HFFc6 (cell line): ENCODE measurements around the gene SOCS7. TPM values are rescaled to one million over a fixed set of nuclear protein-coding genes. Genes with fewer than 3 reads are reported as not detected.

Experiments
- DNase-seq: peaks from one replicate; pipeline ENCODE4 v3.0.0-alpha.2; 2018
- H3K27ac Mint-ChIP-seq: 2 replicates; pipeline ENCODE4 v1.8.0; 2020; ENCODE audit warnings: mild to moderate bottlenecking, mixed read lengths
- H3K27me3 Mint-ChIP-seq: 2 replicates; pipeline ENCODE4 v1.8.0; 2021; ENCODE audit warnings: mild to moderate bottlenecking, moderate library complexity, mixed read lengths; ENCODE audit not compliant: insufficient read depth
- H3K36me3 Mint-ChIP-seq: 2 replicates; pipeline ENCODE4 v1.8.0; 2021; ENCODE audit warnings: low read depth, mixed read lengths
- H3K4me1 Mint-ChIP-seq: 2 replicates; pipeline ENCODE4 v1.8.0; 2020; ENCODE audit warnings: low read depth, mixed read lengths
- H3K4me3 Mint-ChIP-seq: 2 replicates; pipeline ENCODE4 v1.8.0; 2020; ENCODE audit warnings: mild to moderate bottlenecking, moderate library complexity, mixed read lengths
- H3K9me3 Mint-ChIP-seq: 2 replicates; pipeline ENCODE4 v1.8.0; 2020; ENCODE audit warnings: mild to moderate bottlenecking, mixed read lengths
- CTCF ChIP-seq: fragments of 200-600 bp; sonication (generic); IDR thresholded peaks from 2 replicates; pipeline ENCODE4 v1.5.0; 2021; ENCODE audit warnings: antibody characterized with exemption, mild to moderate bottlenecking
- total RNA-seq, 6 experiments: library from RNA; stranded (reverse); fragmentation: NEBNext Ultra II Directional; extraction: Animal tissue kit (Norgen Biotek cat#: 25700); gene quantifications; 2 replicates in 1 of 6; 3 replicates in 5 of 6; pipeline ENCODE4 v1.2.3, GENCODE V29; 2021

The SOCS7 gene
- total RNA-seq, 6 experiments from 2014 or later = 9.7 to 13.8 (median 11.1) TPM

- Mint-ChIP-seq H3K27ac (no peak overlapping the region), H3K9me3 (no peaks in the 10 kb centered on the region), H3K4me1 (no peaks in the 10 kb centered on the region), H3K36me3 (no peaks in the 10 kb centered on the region), H3K4me3 (no peak overlapping the region), H3K27me3 (peaks cover 41% of the 10 kb centered on the region)
- TF ChIP-seq CTCF = no peak
- DNase-seq = no peak
These were observed 18.9 kb upstream of the SOCS7 start for GRCh38 chr17:38332735-38333134.

- no peak for DNase-seq
- Mint-ChIP-seq H3K4me3 (no peak overlapping the region), H3K9me3 (no peaks in the 10 kb centered on the region), H3K27ac (no peak overlapping the region), H3K4me1 (no peaks in the 10 kb centered on the region), H3K27me3 (peaks cover 43% of the 10 kb centered on the region), H3K36me3 (no peaks in the 10 kb centered on the region)
- peak; percentile 88 for TF ChIP-seq CTCF
These were observed 17.9 kb upstream of the SOCS7 start for GRCh38 chr17:38333635-38334295.

GRCh38 chr17:38334480-38335364, 16.9 kb upstream of the SOCS7 start:
- no peaks in the 10 kb centered on the region for H3K36me3 Mint-ChIP-seq
- no peak for TF ChIP-seq CTCF
- H3K27ac Mint-ChIP-seq = no peak overlapping the region
- DNase-seq = no peak
- no peaks in the 10 kb centered on the region for H3K9me3 Mint-ChIP-seq
- H3K27me3 Mint-ChIP-seq = peaks cover 42% of the 10 kb centered on the region
- no peaks in the 10 kb centered on the region for H3K4me1 Mint-ChIP-seq
- no peak overlapping the region for H3K4me3 Mint-ChIP-seq

GRCh38 chr17:38336838-38337237, 14.8 kb upstream of the SOCS7 start:
- Mint-ChIP-seq H3K27ac (no peak overlapping the region), H3K36me3 (no peaks in the 10 kb centered on the region), H3K4me1 (no peaks in the 10 kb centered on the region), H3K9me3 (no peaks in the 10 kb centered on the region), H3K4me3 (no peak overlapping the region), H3K27me3 (peaks cover 43% of the 10 kb centered on the region)
- no peak for DNase-seq
- no peak for TF ChIP-seq CTCF

GRCh38 chr17:38338053-38338452, 13.6 kb upstream of the SOCS7 start:
- Mint-ChIP-seq H3K27me3 (peaks cover 44% of the 10 kb centered on the region), H3K27ac (no peak overlapping the region), H3K9me3 (no peaks in the 10 kb centered on the region), H3K4me1 (no peaks in the 10 kb centered on the region), H3K36me3 (no peaks in the 10 kb centered on the region), H3K4me3 (no peak overlapping the region)
- no peak for DNase-seq
- TF ChIP-seq CTCF = no peak
